Glutamatergic neuron (in vitro differentiated cells): ENCODE measurements around the gene TAL2. TPM values are rescaled to one million over a fixed set of nuclear protein-coding genes. Genes with fewer than 3 reads are reported as not detected.
A peak's percentile ranks its signal among the peaks of the same experiment; 100 is the strongest.

Experiments
- DNase-seq: peaks from one replicate; pipeline ENCODE4 v3.0.0; 2022
- H3K27ac Mint-ChIP-seq: one replicate; pipeline ENCODE4 v1.8.0; 2020; ENCODE audit warnings: mild to moderate bottlenecking, mixed read lengths, inconsistent platforms; ENCODE audit not compliant: unreplicated experiment
- H3K27me3 Mint-ChIP-seq: one replicate; pipeline ENCODE4 v1.8.0; 2020; ENCODE audit warnings: mild to moderate bottlenecking, moderate library complexity, mixed read lengths, inconsistent platforms; ENCODE audit not compliant: unreplicated experiment
- H3K36me3 Mint-ChIP-seq: one replicate; pipeline ENCODE4 v1.8.0; 2020; ENCODE audit warnings: mild to moderate bottlenecking, mixed read lengths, inconsistent platforms; ENCODE audit not compliant: unreplicated experiment
- H3K4me1 Mint-ChIP-seq: one replicate; pipeline ENCODE4 v1.8.0; 2020; ENCODE audit warnings: mild to moderate bottlenecking, low read depth, mixed read lengths, inconsistent platforms; ENCODE audit not compliant: unreplicated experiment
- H3K4me3 Mint-ChIP-seq: one replicate; pipeline ENCODE4 v1.8.0; 2020; ENCODE audit warnings: mild to moderate bottlenecking, mixed read lengths, inconsistent platforms; ENCODE audit not compliant: unreplicated experiment
- H3K9me3 Mint-ChIP-seq: one replicate; pipeline ENCODE4 v1.8.0; 2020; ENCODE audit warnings: mild to moderate bottlenecking, moderate library complexity, mixed read lengths, inconsistent platforms; ENCODE audit not compliant: unreplicated experiment
- CTCF ChIP-seq: fragments of 200-600 bp; sonication (generic); IDR thresholded peaks from one replicate; pipeline ENCODE4 v1.5.0; 2021; ENCODE audit not compliant: partially characterized antibody, unreplicated experiment
- total RNA-seq: library from RNA; stranded (reverse); fragmentation: NEBNext Ultra II Directional; extraction: Animal tissue kit (Norgen Biotek cat#: 25700); gene quantifications from one replicate; pipeline ENCODE4 v1.2.1, GENCODE V29; 2021; ENCODE audit not compliant: unreplicated experiment

Gene TAL2
- total RNA-seq, 1 donor from 2014 or later, result 1.6 TPM

DNA sequence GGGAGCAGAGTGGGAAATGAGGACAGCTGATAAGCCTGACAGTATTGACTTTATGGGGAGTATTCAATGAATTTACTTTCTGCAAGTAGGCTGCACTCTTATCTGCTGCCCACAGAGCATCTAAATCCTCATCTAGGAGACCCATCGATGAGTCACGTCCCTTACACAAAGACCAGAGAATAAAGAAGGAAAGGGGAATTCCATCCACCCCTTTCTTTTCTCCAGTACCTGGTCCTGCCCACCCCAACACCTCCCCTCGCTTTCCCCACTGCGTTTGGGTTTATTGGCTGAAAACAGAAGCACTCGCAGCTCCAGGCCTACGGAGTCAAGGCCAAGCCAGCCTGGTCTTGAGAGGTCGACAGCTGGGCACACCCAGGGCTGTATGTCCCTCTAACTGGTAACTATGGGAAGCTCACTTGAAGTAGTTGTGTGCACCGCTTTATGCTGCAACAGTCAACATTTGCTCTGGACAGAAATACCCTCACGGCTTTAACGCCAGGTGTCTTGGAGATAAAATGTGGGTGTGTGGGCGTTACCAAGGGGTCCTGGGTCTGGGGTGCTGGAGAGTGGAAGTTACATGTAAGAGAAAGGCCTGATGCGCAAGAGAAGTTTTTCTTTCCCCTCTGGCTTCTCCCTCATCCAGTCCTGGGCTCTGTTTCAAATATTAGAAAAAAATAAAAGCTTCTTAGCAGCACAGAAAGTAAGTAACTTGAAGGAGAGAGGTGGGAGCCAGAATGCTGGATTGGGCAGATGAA is 14.5 kb upstream of the TAL2 start:
- H3K27ac Mint-ChIP-seq, result peak overlapping the region; percentile 23
- H3K36me3 Mint-ChIP-seq, result peaks cover 2% of the 10 kb centered on the region
- TF ChIP-seq CTCF, result no peak
- no peak overlapping the region for H3K4me3 Mint-ChIP-seq
- no peak for DNase-seq
- peaks cover 14% of the 10 kb centered on the region for H3K4me1 Mint-ChIP-seq
- H3K9me3 Mint-ChIP-seq, result peaks cover 4% of the 10 kb centered on the region
- H3K27me3 Mint-ChIP-seq, result no peaks in the 10 kb centered on the region

- no peak overlapping the region for H3K27ac Mint-ChIP-seq
These were observed 10.5 kb upstream of the TAL2 start for GRCh38 chr9:105651806-105652205.

GRCh38 chr9:105656131-105656921 is 5.9 kb upstream of the TAL2 start:
- H3K4me1 Mint-ChIP-seq, result peaks cover 4% of the 10 kb centered on the region
- DNase-seq, result peak; percentile 67
- H3K27ac Mint-ChIP-seq, result no peak overlapping the region
- peak overlapping the region; percentile 94 for H3K4me3 Mint-ChIP-seq
- H3K27me3 Mint-ChIP-seq, result peaks cover 15% of the 10 kb centered on the region
- H3K9me3 Mint-ChIP-seq, result peaks cover 5% of the 10 kb centered on the region
- H3K36me3 Mint-ChIP-seq, result peaks cover 6% of the 10 kb centered on the region
- no peak for TF ChIP-seq CTCF

More at GRCh38 chr9:105651806-105652205, 10.5 kb upstream of the TAL2 start:
- Mint-ChIP-seq H3K36me3 (peaks cover 6% of the 10 kb centered on the region), H3K9me3 (no peaks in the 10 kb centered on the region), H3K27me3 (peaks cover 7% of the 10 kb centered on the region), H3K4me1 (peaks cover 13% of the 10 kb centered on the region), H3K4me3 (no peak overlapping the region)
- TF ChIP-seq CTCF, result no peak
- DNase-seq, result no peak

DNA sequence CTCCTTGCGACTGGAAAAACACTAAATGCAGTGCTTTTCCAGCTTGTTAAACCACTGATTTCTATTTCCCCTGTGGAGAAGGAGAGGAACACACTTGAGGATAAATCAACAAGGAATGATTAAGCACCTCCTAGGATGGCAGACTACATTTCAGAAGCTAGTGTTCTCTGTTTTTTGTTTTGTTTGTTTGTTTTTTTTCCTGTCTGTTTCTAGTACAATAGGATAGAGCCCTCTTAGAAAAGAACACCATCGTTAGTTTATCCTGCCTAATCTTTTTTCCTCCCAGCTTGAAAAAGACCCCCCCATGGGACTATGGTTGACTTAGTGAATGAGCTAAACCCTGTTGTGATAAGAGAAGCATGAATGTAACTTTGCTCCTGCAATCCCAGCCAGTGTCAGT is 3.9 kb upstream of the TAL2 start:
- TF ChIP-seq CTCF, result no peak
- Mint-ChIP-seq H3K36me3 (peaks cover 6% of the 10 kb centered on the region), H3K9me3 (peaks cover 5% of the 10 kb centered on the region), H3K27me3 (peaks cover 15% of the 10 kb centered on the region), H3K27ac (no peak overlapping the region), H3K4me1 (peaks cover 4% of the 10 kb centered on the region), H3K4me3 (no peak overlapping the region)
- no peak for DNase-seq

DNA sequence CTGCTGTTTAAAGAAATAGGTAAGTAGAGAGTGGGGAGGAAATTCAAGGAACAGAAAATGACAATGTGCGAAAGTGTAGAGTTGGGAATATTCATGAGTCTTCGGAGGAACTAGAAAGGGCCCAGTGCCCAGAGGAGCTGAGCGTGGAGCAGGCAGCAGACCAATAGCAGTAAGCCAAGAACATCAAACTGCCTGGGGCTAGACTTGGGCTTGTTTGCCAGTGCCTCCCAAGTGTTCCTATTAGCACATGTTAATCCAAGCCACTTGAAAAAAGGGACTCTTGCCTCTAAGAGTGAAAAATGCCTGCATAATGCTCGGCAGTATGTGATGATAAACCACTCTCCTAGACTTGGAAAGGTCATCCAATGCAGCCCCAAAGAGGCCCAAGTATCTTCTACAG is 1.2 kb upstream of the TAL2 start:
- Mint-ChIP-seq H3K36me3 (no peaks in the 10 kb centered on the region), H3K4me1 (peaks cover 4% of the 10 kb centered on the region), H3K4me3 (no peak overlapping the region), H3K27me3 (peaks cover 12% of the 10 kb centered on the region), H3K27ac (no peak overlapping the region), H3K9me3 (peaks cover 5% of the 10 kb centered on the region)
- DNase-seq, result no peak
- no peak for TF ChIP-seq CTCF
